BLaER1 treated with 17β-estradiol and CSF1 and Interleukin-3, amounts not matched to agents 10 nM and 100 nM (cell line): Measurements from ENCODE around the gene RETN.

Experiments
- H3K27ac ChIP-seq, 11 experiments: shearing (Covaris generic); formaldehyde crosslinking; 2 replicates each; pipeline ENCODE4 v1.8.1; 2022
- H3K27me3 ChIP-seq, 11 experiments: shearing (Covaris generic); formaldehyde crosslinking; 2 replicates each; pipeline ENCODE4 v1.8.1; 2022
- H3K36me3 ChIP-seq, 11 experiments: shearing (Covaris generic); formaldehyde crosslinking; 2 replicates each; pipeline ENCODE4 v1.8.1; 2022
- H3K4me1 ChIP-seq, 10 experiments: shearing (Covaris generic); formaldehyde crosslinking; 2 replicates each; pipeline ENCODE4 v1.8.1; 2022
- H3K4me2 ChIP-seq, 11 experiments: shearing (Covaris generic); formaldehyde crosslinking; 2 replicates each; pipeline ENCODE4 v1.8.1; 2022
- H3K4me3 ChIP-seq, 10 experiments: shearing (Covaris generic); formaldehyde crosslinking; 2 replicates each; pipeline ENCODE4 v1.8.1; 2022
- H3K9ac ChIP-seq, 11 experiments: shearing (Covaris generic); formaldehyde crosslinking; 2 replicates each; pipeline ENCODE4 v1.8.1; 2022
- H3K9me3 ChIP-seq, 11 experiments: shearing (Covaris generic); formaldehyde crosslinking; replicated peaks in 1 of 11; 2 replicates each; pipeline ENCODE4 v1.8.1; 2022
- H4K20me1 ChIP-seq, 11 experiments: shearing (Covaris generic); formaldehyde crosslinking; 2 replicates each; pipeline ENCODE4 v1.8.1; 2022
- Cebpa-rat ChIP-seq, 11 experiments: shearing (Covaris generic); IDR thresholded peaks; 2 replicates each; pipeline ENCODE4 v1.8.1; 2022

Gene RETN

GRCh38 chr19:7627166-7627565 is 41.7 kb upstream of the RETN start:
- Histone ChIP-seq H3K27me3 (no peaks in the 10 kb centered on the region), H4K20me1 (peaks cover 0 to 66% (median 35%) of the 10 kb centered on the region in 11 experiments; a peak in 18 of 22 replicates), H3K27ac (no peak overlapping the region), H3K4me3 (no peak overlapping the region), H3K9ac (no peak overlapping the region), H3K4me2 (no peak overlapping the region), H3K36me3 (peaks cover 52 to 69% (median 59%) of the 10 kb centered on the region in 11 experiments), H3K9me3 (no peaks in the 10 kb centered on the region), H3K4me1 (peaks cover 21 to 33% (median 25%) of the 10 kb centered on the region in 10 experiments)
- no peak for TF ChIP-seq Cebpa-rat (IDR thresholded peaks at IDR 0.05)

GRCh38 chr19:7628589-7629311 is 40.1 kb upstream of the RETN start:
- Histone ChIP-seq H3K4me1 (peaks cover 21 to 40% (median 26%) of the 10 kb centered on the region in 10 experiments), H3K27ac (peak overlapping the region; percentile 76 to 96 (median 89)), H3K4me2 (peak overlapping the region; percentile 87 to 100 (median 97)), H4K20me1 (peaks cover 0 to 63% (median 31%) of the 10 kb centered on the region in 11 experiments; a peak in 17 of 22 replicates), H3K4me3 (peak overlapping the region; percentile 79 to 100 (median 92)), H3K9me3 (no peaks in the 10 kb centered on the region), H3K36me3 (peaks cover 44 to 64% (median 50%) of the 10 kb centered on the region in 11 experiments), H3K27me3 (no peaks in the 10 kb centered on the region), H3K9ac (peak overlapping the region; percentile 86 to 97 (median 94))
- TF ChIP-seq Cebpa-rat (IDR thresholded peaks at IDR 0.05), result no peak

GRCh38 chr19:7629347-7630054 is 39.3 kb upstream of the RETN start, which contains the start of the genes PET100 and XAB2:
PET100 (plus strand) TSS chr19:7629793; CDS start chr19:7629834, 41 bp downstream.
XAB2 (minus strand) TSS chr19:7629545; CDS start chr19:7629527, 18 bp downstream.
- Histone ChIP-seq H4K20me1 (peaks cover 0 to 60% (median 29%) of the 10 kb centered on the region in 11 experiments; a peak in 17 of 22 replicates), H3K27me3 (no peaks in the 10 kb centered on the region), H3K4me2 (peak within 1 kb of the TSS; percentile 91 to 100 (median 99)), H3K4me3 (peak within 1 kb of the TSS; percentile 79 to 100 (median 92)), H3K4me1 (peaks cover 21 to 44% (median 31%) of the 10 kb centered on the region in 10 experiments), H3K36me3 (peaks cover 40 to 56% (median 43%) of the 10 kb centered on the region in 11 experiments), H3K27ac (peak within 1 kb of the TSS; percentile 84 to 96 (median 90)), H3K9ac (peak within 1 kb of the TSS; percentile 86 to 97 (median 94)), H3K9me3 (no peaks in the 10 kb centered on the region)
- TF ChIP-seq Cebpa-rat (IDR thresholded peaks at IDR 0.05), result no peak

GRCh38 chr19:7631577-7631976 is 37.3 kb upstream of the RETN start:
- Histone ChIP-seq H4K20me1 (peaks cover 0 to 40% (median 20%) of the 10 kb centered on the region in 11 experiments; a peak in 16 of 22 replicates), H3K9ac (no peak overlapping the region), H3K9me3 (no peaks in the 10 kb centered on the region), H3K4me1 (peaks cover 41 to 62% (median 50%) of the 10 kb centered on the region in 10 experiments), H3K27ac (no peak overlapping the region), H3K4me2 (no peak overlapping the region; a peak in 1 of 22 replicates), H3K36me3 (peaks cover 19 to 35% (median 24%) of the 10 kb centered on the region in 11 experiments), H3K4me3 (no peak overlapping the region), H3K27me3 (no peaks in the 10 kb centered on the region)
- TF ChIP-seq Cebpa-rat (IDR thresholded peaks at IDR 0.05), result no peak

GRCh38 chr19:7632340-7633203 is 36.3 kb upstream of the RETN start:
- Histone ChIP-seq H3K9me3 (no peaks in the 10 kb centered on the region), H4K20me1 (peaks cover 0 to 30% (median 10%) of the 10 kb centered on the region in 11 experiments; a peak in 9 of 22 replicates), H3K27me3 (no peaks in the 10 kb centered on the region), H3K27ac (no peak overlapping the region), H3K4me2 (no peak overlapping the region), H3K9ac (0 out of 22 replicates have a peak overlapping the region, but pooled peaks of 1 of the 11 experiments have one; percentile 22), H3K4me3 (no peak overlapping the region), H3K4me1 (peaks cover 45 to 66% (median 53%) of the 10 kb centered on the region in 10 experiments), H3K36me3 (peaks cover 10 to 25% (median 15%) of the 10 kb centered on the region in 11 experiments; a peak in 20 of 22 replicates)
- TF ChIP-seq Cebpa-rat (IDR thresholded peaks at IDR 0.05), result no peak

GRCh38 chr19:7633698-7634097 is 35.2 kb upstream of the RETN start, which contains the start of gene PCP2:
PCP2 (minus strand) TSS chr19:7633719; CDS start chr19:7633457, 262 bp downstream.
- peaks cover 43 to 66% (median 53%) of the 10 kb centered on the region in 10 experiments for H3K4me1 ChIP-seq
- H3K36me3 ChIP-seq, result peaks cover 11 to 26% (median 15%) of the 10 kb centered on the region in 11 experiments; a peak in 20 of 22 replicates
- peak within 1 kb of the TSS in 2 of 11 experiments; percentile 15 to 22; a peak in 1 of 22 replicates for H3K9ac ChIP-seq
- peaks cover 0 to 19% (median 2%) of the 10 kb centered on the region in 11 experiments; a peak in 6 of 22 replicates for H4K20me1 ChIP-seq
- no peaks in the 10 kb centered on the region for H3K27me3 ChIP-seq
- peak within 1 kb of the TSS in 6 of 11 experiments; percentile 2 to 81 (median 28); a peak in 7 of 22 replicates for H3K4me2 ChIP-seq
- H3K9me3 ChIP-seq, result no peaks in the 10 kb centered on the region
- no peak within 1 kb of the TSS for H3K27ac ChIP-seq
- no peak within 1 kb of the TSS for H3K4me3 ChIP-seq
- TF ChIP-seq Cebpa-rat (IDR thresholded peaks at IDR 0.05), result no peak

GRCh38 chr19:7635670-7636069 is 33.2 kb upstream of the RETN start:
- H4K20me1 ChIP-seq, result peaks cover 0 to 29% (median 11%) of the 10 kb centered on the region in 11 experiments; a peak in 11 of 22 replicates
- peaks cover 35 to 66% (median 51%) of the 10 kb centered on the region in 10 experiments for H3K4me1 ChIP-seq
- no peaks in the 10 kb centered on the region for H3K9me3 ChIP-seq
- H3K27me3 ChIP-seq, result no peaks in the 10 kb centered on the region
- H3K36me3 ChIP-seq, result peaks cover 11 to 40% (median 23%) of the 10 kb centered on the region in 11 experiments; a peak in 20 of 22 replicates
- peak overlapping the region; percentile 81 to 96 (median 85) for H3K4me2 ChIP-seq
- H3K4me3 ChIP-seq, result no peak overlapping the region
- H3K27ac ChIP-seq, result peak overlapping the region in 2 of 11 experiments; percentile 17 to 79; a peak in 1 of 22 replicates
- peak overlapping the region in 2 of 11 experiments; percentile 15 to 49; a peak in 1 of 22 replicates for H3K9ac ChIP-seq
- TF ChIP-seq Cebpa-rat (IDR thresholded peaks at IDR 0.05), result no peak

GRCh38 chr19:7636317-7636690 is 32.5 kb upstream of the RETN start:
- peaks cover 0 to 33% (median 11%) of the 10 kb centered on the region in 11 experiments; a peak in 11 of 22 replicates for H4K20me1 ChIP-seq
- peak overlapping the region; percentile 83 to 94 (median 90); a peak in 17 of 22 replicates for H3K9ac ChIP-seq
- H3K4me2 ChIP-seq, result peak overlapping the region; percentile 81 to 96 (median 85)
- peaks cover 11 to 46% (median 25%) of the 10 kb centered on the region in 11 experiments; a peak in 20 of 22 replicates for H3K36me3 ChIP-seq
- no peaks in the 10 kb centered on the region for H3K27me3 ChIP-seq
- peak overlapping the region; percentile 71 to 97 (median 80) for H3K4me3 ChIP-seq
- no peaks in the 10 kb centered on the region for H3K9me3 ChIP-seq
- H3K4me1 ChIP-seq, result peaks cover 31 to 61% (median 46%) of the 10 kb centered on the region in 10 experiments
- TF ChIP-seq Cebpa-rat (IDR thresholded peaks at IDR 0.05), result no peak
- H3K27ac ChIP-seq, result peak overlapping the region in 10 of 11 experiments; percentile 78 to 91 (median 88); a peak in 19 of 22 replicates
